HG03565 (cell line): ENCODE results near the gene PLBD2.

Experiments used
- ATAC-seq: cut with Tn5 transposase; IDR thresholded peaks from one replicate; pipeline ENCODE4 v1.9.1; 2021; ENCODE audit warnings: mild to moderate bottlenecking, moderate library complexity; ENCODE audit not compliant: unreplicated experiment

Gene PLBD2, protein sequence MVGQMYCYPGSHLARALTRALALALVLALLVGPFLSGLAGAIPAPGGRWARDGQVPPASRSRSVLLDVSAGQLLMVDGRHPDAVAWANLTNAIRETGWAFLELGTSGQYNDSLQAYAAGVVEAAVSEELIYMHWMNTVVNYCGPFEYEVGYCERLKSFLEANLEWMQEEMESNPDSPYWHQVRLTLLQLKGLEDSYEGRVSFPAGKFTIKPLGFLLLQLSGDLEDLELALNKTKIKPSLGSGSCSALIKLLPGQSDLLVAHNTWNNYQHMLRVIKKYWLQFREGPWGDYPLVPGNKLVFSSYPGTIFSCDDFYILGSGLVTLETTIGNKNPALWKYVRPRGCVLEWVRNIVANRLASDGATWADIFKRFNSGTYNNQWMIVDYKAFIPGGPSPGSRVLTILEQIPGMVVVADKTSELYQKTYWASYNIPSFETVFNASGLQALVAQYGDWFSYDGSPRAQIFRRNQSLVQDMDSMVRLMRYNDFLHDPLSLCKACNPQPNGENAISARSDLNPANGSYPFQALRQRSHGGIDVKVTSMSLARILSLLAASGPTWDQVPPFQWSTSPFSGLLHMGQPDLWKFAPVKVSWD

DNA sequence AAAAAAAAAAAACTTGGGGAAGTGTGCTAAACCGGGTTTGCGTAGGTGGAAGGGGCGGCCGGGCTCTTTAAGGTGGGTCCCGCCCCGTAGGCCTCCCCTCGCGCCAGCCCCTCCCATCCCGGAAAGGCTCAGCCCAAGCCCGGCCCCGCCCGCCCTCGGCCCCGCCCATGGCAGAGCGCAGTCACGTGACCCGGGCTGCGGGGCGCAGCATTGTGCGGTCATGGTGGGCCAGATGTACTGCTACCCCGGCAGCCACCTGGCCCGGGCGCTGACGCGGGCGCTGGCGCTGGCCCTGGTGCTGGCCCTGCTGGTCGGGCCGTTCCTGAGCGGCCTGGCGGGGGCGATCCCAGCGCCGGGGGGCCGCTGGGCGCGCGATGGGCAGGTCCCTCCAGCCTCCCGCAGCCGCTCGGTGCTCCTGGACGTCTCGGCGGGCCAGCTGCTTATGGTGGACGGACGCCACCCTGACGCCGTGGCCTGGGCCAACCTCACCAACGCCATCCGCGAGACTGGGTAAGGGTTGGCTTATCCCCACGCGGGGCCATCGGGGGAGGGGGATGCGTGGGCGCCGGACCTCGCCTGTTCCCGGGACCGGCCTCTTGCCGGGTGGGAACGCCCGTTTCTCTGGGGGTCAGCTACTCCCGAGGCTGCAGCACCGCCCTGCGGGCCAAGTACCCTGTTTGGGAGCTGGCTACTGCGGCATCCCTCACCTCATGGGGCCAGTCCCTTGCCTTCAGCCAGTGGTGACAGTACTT lies at the start of gene PLBD2:
PLBD2 (plus strand) TSS at position 207 of the 752 bp plus-strand sequence; CDS start at position 221, 14 bp downstream.
- ATAC-seq, result peak; percentile 74

DNA sequence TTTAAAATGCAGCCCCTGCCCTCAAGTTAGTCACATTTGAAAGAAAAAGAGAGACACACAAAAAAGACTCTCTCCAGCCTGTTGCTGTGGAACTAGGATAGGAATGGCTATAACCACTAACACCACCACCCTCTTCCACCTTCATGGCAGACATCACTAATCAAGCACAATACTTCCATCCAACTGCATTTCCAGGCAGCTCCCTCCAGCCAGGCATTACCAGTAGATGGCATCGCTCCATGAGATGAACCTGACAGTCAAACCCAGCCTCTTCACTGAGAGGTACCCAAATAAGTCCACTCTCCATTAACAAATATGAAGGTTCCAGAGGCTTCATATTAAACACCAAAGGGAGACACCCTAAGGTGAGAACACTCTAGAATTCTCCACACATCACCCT lies 47.9 kb upstream of the PLBD2 start:
- ATAC-seq, result no peak

DNA sequence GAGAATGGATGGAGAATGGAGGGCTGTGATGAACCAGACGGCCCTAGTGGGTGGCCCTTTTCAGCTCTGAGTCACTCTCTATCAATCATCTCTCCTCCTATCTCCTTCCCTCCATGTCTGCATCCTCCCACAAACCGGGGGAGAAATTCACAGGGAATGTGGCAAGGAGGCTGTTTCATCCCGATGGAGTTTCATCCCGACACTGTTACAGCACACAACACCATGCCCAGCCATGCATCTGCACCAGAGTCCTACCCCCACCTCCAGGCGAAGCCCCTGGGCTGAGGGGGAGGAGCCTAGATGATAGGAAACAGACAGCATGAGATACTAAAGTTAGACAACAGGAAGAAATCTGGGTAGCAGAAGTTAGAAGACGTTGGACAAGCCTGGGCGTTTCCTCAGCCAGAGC lies 44.3 kb upstream of the PLBD2 start:
- no peak for ATAC-seq

DNA sequence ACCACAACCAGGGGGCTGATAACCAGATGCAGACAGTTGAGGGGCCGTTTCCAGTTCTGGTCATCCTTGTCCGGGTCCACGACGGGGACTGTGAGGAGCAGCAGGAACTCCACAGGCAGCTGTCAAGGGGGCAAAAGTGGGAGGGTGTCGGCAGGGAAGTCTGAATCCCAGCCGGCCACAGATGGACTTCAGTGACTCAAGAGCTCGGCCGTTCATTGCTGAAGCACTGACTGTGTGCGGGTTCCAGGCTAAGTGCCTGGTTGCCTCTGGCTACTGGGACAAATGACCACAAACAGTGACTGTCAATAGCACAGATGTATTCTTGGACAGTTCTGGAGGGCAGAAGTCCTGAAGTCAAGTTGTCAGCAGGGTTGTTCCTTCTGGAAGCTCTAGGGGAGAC lies 43.0 kb upstream of the PLBD2 start:
- ATAC-seq, result no peak

DNA sequence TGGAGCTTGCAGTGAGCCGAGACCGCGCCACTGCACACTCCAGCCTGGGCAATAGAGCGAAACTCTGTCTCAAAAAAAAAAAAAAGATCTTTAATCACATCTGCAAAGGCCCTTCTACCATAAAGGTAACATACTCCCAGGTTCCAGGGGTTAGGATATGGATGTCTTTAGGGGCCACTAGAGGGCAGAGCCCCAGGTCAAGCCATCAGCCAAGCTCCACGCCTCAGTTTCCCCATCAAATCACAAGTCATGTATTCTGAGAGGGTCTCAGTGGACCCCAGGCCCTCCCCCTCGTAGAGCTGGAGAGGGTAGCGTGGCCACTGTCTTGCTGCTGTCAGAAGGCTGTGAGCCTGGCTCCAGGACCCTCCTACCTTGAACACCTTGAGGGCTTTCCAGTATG lies 42.2 kb upstream of the PLBD2 start:
- no peak for ATAC-seq

DNA sequence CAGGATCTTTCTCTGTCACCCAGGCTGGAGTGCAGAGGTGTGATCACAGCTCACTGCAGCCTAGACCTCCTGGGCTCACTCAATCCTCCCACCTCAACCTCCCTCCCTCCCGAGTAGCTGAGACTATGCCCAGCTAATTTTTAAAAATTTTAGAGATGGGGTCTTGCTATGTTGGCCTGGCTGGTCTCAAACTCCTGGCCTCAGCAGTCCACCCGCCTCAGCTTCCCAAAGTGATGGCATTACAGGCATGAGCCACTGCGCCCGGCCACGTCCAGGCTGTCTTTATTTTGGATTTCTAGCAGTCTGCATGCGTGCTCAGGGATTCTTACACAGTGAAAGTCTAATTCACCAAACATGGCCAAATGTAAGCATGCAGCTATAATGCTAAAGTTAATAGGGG lies 41.3 kb upstream of the PLBD2 start:
- no peak for ATAC-seq

DNA sequence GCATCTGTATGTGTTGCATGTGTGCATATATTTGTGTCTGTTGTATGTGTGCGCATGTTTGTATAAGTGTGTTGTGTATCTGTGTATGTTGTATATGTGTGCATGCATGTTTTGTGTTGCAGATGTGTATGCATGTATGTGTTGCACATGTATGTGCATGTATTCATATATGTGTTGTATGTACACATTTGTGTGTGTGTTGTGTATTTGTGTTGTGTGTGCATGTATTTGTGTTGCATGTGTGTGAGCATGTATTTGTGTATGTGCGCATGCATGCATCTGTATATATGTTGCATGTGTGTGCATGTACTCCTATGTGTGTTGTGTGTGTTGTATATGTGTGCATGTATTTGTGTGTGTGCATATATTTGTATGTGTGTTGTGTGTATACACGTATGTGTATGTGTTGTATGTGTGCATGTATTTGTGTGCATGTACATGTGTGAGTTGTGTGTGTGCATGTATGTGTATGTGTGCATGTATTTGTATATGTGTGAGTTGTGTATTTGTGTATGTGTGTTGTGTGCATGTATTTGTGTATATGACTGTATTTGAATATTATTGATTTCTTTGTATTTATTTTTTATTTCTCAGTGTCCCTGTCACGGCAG lies 40.2 kb upstream of the PLBD2 start:
- no peak for ATAC-seq

DNA sequence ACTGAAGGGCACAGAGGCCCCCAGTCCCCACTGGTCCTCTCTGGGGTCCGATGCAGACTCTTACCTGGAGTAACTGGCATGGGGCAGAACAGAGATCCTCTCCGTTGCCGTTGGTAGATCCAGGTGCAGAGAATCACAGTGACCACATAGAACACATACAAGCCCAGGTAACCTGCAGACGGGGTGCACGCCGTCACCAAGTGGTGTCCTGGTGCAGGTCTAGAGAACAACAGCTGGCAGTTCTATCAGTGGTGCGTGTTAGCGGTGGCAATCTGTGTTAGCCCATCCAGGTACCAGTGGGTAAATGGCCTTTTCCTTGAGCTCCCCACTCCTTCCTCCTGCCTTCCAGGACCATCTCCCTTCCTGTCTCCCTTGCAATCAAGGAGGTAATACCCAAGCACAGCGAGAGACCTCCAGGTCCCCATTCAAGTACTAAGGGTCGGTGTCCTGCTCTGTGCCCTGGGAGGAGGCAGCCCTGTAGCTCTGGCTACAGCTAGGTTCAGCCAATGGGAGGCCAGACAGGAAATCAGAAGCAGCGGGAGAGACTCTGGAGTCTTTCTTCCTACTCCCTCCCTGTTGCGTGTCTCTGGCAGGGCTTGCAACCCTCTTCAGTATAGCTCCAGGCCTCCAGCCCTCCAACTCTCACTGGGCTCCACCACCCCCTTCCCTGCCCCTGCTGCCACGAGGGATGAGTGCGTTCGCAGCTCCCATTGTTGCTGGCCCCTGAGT lies 39.3 kb upstream of the PLBD2 start:
- ATAC-seq, result no peak

GRCh38 chr12:113320401-113320800 lies 38.0 kb upstream of the PLBD2 start:
- ATAC-seq, result no peak

- no peak for ATAC-seq
Measured at GRCh38 chr12:113322343-113322742, 36.0 kb upstream of the PLBD2 start.

GRCh38 chr12:113325916-113326315 lies 32.5 kb upstream of the PLBD2 start:
- no peak for ATAC-seq

GRCh38 chr12:113326775-113327395 lies 31.5 kb upstream of the PLBD2 start:
- no peak for ATAC-seq

- ATAC-seq, result no peak
Measured at GRCh38 chr12:113328368-113328889, 30.0 kb upstream of the PLBD2 start.

- no peak for ATAC-seq
Measured at GRCh38 chr12:113329022-113329790, 29.2 kb upstream of the PLBD2 start.

DNA sequence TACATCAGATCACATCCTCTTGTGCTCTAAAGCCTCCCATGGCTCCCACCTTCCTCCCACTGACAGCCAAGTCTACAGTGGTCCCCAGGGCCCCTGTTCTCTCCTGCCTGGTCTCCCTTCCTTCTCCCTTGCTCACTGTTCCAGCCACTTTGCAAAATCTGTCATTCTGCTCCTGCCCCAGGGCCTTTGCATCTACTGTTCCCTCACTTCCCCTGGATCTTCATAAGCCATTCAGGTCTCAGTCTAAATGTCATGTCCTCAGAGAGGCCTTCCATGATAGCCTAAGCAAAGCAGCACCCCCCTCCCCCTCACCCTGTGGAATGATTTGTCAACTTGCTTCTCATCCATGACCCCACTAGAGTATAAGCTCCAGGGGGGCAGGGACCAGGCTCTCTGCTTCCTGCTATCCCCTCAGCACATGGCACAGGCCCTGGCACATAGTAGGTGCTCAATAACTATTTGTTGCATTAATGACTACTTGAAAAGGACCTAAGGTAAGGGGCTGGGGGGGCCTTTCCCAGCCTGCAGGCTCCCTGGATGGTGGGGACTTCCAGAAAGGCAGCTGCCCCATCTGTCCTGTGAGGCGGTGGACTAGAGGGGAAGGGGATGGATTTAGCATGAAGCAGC lies 28.5 kb upstream of the PLBD2 start:
- ATAC-seq, result no peak

GRCh38 chr12:113330505-113330904 lies 27.9 kb upstream of the PLBD2 start:
- ATAC-seq, result no peak

DNA sequence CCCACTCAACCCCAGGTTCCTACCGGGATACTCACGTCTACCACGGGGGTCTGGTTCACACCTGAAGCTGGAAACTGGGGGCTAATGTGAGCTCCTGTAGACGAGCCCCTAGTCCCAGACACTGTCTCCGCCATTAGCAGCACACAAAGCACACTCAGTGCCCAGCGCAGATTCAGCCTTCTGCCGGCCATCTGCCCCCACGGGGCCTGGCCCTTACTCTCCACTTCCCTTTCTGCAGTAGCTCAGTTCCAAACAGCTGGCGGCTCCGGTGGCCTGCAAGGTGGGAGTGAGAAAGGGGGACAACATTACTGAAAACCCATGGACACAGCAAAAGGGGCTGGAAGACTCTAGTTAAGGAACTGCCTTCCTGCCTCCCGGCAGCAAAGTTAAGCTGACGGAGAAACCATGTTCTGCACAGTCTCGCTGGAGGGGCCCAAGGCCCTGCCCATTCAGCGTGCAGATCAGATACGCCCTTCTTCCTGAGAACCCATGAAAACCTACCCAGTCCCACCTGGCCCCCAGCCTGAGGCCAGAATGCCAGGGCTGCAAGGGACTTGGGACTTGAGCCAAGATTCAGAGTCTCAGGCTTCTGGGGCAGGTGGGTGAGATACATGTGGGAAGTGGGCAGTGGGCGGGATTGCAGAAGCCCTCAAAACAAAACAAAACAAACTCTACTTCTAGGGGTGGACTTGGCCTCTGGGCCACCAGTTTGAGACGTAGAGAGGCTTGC lies 25.5 kb upstream of the PLBD2 start:
- ATAC-seq, result no peak

DNA sequence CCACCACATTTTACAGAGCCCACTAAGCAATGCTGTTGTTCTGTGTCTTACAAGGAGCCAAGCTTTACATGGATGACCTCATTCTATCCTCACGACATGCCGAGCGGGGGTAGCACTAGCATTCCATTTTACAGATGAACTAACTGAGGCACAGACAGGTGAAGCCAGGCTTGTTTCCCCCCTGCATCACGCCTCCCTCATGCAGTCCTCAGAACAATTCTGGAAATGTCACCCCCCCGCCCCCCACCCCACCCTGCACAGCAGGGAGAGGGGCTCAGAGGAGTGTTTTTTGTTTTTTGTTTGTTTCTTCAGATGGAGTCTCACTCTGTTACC lies 25.0 kb upstream of the PLBD2 start:
- ATAC-seq, result no peak
